HG03060 (cell line): ENCODE results near the gene ARHGAP15.

Experiments
- ATAC-seq: cut with Tn5 transposase; IDR thresholded peaks from one replicate; pipeline ENCODE4 v1.9.1; 2021; ENCODE audit warnings: low read depth, moderate number of reproducible peaks; ENCODE audit not compliant: unreplicated experiment

ARHGAP15 gene

GRCh38 chr2:143433840-143434239 is 304.6 kb downstream of the ARHGAP15 start:
- ATAC-seq, result no peak

GRCh38 chr2:143434445-143434844 is 305.2 kb downstream of the ARHGAP15 start:
- no peak for ATAC-seq

- ATAC-seq, result no peak
Measured at GRCh38 chr2:143435131-143435530, 305.9 kb downstream of the ARHGAP15 start.

GRCh38 chr2:143436951-143437350 is 307.7 kb downstream of the ARHGAP15 start:
- ATAC-seq, result no peak

GRCh38 chr2:143440411-143441012 is 311.3 kb downstream of the ARHGAP15 start:
- ATAC-seq, result no peak

DNA sequence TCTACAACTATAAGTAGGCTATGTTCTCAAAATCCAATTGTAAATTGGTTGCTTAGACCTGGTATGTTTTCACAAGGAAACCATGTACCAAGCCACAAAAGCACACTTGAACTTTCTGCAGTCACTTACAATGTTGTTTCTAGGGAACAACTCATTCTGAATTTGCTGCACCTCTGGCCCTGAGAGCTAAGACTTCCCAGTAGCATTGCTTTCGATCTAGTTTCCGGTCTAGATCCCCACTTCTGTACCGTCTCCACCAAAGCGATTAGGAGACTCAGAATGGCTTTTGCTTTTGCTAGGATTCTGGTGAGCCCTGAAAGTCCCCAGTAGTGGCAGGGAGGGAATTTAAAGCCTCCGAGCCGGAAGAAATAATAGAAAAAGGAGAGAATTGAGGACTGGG is 313.0 kb downstream of the ARHGAP15 start:
- ATAC-seq, result no peak

GRCh38 chr2:143451642-143452281 is 322.5 kb downstream of the ARHGAP15 start:
- ATAC-seq, result peak; percentile 68

- ATAC-seq, result no peak
Measured at GRCh38 chr2:143452817-143453451, 323.7 kb downstream of the ARHGAP15 start.

GRCh38 chr2:143453981-143454511 is 324.8 kb downstream of the ARHGAP15 start:
- no peak for ATAC-seq

- ATAC-seq, result no peak
Measured at GRCh38 chr2:143455317-143455716, 326.1 kb downstream of the ARHGAP15 start.

GRCh38 chr2:143458258-143459190 is 329.3 kb downstream of the ARHGAP15 start:
- no peak for ATAC-seq

- no peak for ATAC-seq
Measured at GRCh38 chr2:143460382-143460781, 331.2 kb downstream of the ARHGAP15 start.

DNA sequence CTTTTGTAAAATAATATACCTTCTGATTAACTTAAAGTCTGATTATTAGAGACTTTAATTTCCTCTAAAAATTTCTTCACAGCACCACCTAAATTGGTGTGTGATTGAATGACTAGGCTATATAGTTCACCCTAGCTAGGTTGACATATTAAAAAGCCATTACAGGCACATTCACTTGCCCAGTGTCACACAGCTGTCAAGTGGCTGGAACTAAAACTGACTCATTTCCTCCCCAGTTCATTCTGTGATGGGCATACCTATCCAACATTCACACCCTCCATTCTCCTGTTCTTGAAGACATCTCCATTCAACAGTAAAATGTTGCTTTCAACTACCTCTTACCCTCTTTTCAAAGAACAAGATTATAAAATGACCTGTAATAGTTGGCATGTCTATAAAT is 334.5 kb downstream of the ARHGAP15 start:
- peak; percentile 55 for ATAC-seq

GRCh38 chr2:143466391-143466790 is 337.2 kb downstream of the ARHGAP15 start:
- ATAC-seq, result no peak

GRCh38 chr2:143467011-143467410 is 337.8 kb downstream of the ARHGAP15 start:
- ATAC-seq, result no peak

DNA sequence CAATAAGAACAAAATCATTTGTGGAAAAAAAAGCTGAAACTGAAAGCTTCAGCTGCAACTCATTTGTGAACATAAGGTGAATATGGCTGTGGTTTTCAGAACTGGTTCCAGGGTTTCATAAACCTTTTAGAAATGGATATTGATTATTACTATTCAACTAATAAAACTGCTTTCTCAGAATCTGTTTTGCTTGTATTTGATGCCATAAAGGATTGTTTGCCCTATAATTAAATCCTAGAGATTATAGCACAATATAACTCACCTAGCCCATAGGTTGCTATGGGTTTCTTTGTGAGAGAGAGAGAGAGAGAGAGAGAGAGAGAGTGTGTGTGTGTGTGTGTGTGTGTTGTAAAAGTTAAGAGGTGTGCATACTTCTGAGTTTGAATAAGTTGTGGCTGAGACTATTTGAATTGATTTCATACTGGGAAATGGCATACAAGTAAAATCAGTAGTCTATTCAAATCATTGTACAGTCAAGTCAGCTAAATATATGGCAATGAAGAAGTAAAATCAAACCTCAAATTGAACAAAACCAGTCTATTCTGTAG is 339.2 kb downstream of the ARHGAP15 start:
- ATAC-seq, result peak; percentile 46

- ATAC-seq, result no peak
Measured at GRCh38 chr2:143469323-143469722, 340.1 kb downstream of the ARHGAP15 start.

GRCh38 chr2:143471550-143471949 is 342.3 kb downstream of the ARHGAP15 start:
- no peak for ATAC-seq

GRCh38 chr2:143473216-143473615 is 344.0 kb downstream of the ARHGAP15 start:
- no peak for ATAC-seq

- no peak for ATAC-seq
Measured at GRCh38 chr2:143473820-143474219, 344.6 kb downstream of the ARHGAP15 start.
